GM19463 (cell line): ENCODE data around the gene LIF.
"Not testable (repeated sequence)": the region's sequence is repeated elsewhere in the genome, so short reads cannot be mapped to it uniquely, and the experiment has no call there.

Experiments used
- ATAC-seq: cut with Tn5 transposase; IDR thresholded peaks from one replicate; pipeline ENCODE4 v1.9.1; 2021; ENCODE audit warnings: mild to moderate bottlenecking, moderate library complexity; ENCODE audit not compliant: unreplicated experiment

LIF gene

GRCh38 chr22:30228509-30229359, 17.8 kb downstream of the LIF start:
- no peak for ATAC-seq

- no peak for ATAC-seq
Measured at GRCh38 chr22:30227438-30228228, 18.9 kb downstream of the LIF start.

GRCh38 chr22:30226192-30226832, 20.2 kb downstream of the LIF start:
- no peak for ATAC-seq

GRCh38 chr22:30225220-30225927, 21.2 kb downstream of the LIF start:
- ATAC-seq = no peak

- no peak for ATAC-seq
Measured at GRCh38 chr22:30224161-30224857, 22.2 kb downstream of the LIF start.

- ATAC-seq = no peak
Measured at GRCh38 chr22:30223303-30223702, 23.3 kb downstream of the LIF start.

GRCh38 chr22:30222321-30222720, 24.2 kb downstream of the LIF start:
- no peak for ATAC-seq

GRCh38 chr22:30221121-30221992, 25.2 kb downstream of the LIF start:
- ATAC-seq = no peak

- no peak for ATAC-seq
Measured at GRCh38 chr22:30220338-30221012, 26.1 kb downstream of the LIF start.

- no peak for ATAC-seq
Measured at GRCh38 chr22:30219668-30220278, 26.8 kb downstream of the LIF start.

- ATAC-seq = no peak
Measured at GRCh38 chr22:30219049-30219654, 27.4 kb downstream of the LIF start.

- ATAC-seq = no peak
Measured at GRCh38 chr22:30217698-30218560, 28.6 kb downstream of the LIF start.

GRCh38 chr22:30216710-30217109, 29.8 kb downstream of the LIF start:
- no peak for ATAC-seq

GRCh38 chr22:30216272-30216671, 30.3 kb downstream of the LIF start:
- ATAC-seq = not testable (repeated sequence)

- no peak for ATAC-seq
Measured at GRCh38 chr22:30214703-30215407, 31.7 kb downstream of the LIF start.

GRCh38 chr22:30212996-30213441, 33.5 kb downstream of the LIF start:
- ATAC-seq = no peak
